Ecto neural progenitor cell (in vitro differentiated cells): Measurements from ENCODE around the gene CLCN2.
"Not testable (repeated sequence)": the region's sequence is repeated elsewhere in the genome, so short reads cannot be mapped to it uniquely, and the experiment has no call there.

Source experiments
- DNase-seq: peaks from one replicate; pipeline ENCODE4 v3.0.0-alpha.2; 2018; ENCODE audit warnings: low spot score

The CLCN2 gene

DNA sequence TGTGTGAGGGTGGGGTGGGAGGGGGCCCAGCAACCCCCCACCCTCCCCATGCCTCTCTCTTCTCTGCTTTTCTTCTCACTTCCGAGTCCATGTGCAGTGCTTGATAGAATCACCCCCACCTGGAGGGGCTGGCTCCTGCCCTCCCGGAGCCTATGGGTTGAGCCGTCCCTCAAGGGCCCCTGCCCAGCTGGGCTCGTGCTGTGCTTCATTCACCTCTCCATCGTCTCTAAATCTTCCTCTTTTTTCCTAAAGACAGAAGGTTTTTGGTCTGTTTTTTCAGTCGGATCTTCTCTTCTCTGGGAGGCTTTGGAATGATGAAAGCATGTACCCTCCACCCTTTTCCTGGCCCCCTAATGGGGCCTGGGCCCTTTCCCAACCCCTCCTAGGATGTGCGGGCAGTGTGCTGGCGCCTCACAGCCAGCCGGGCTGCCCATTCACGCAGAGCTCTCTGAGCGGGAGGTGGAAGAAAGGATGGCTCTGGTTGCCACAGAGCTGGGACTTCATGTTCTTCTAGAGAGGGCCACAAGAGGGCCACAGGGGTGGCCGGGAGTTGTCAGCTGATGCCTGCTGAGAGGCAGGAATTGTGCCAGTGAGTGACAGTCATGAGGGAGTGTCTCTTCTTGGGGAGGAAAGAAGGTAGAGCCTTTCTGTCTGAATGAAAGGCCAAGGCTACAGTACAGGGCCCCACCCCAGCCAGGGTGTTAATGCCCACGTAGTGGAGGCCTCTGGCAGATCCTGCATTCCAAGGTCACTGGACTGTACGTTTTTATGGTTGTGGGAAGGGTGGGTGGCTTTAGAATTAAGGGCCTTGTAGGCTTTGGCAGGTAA lies 15.9 kb downstream of the CLCN2 start:
- DNase-seq, result peak; percentile 75

DNA sequence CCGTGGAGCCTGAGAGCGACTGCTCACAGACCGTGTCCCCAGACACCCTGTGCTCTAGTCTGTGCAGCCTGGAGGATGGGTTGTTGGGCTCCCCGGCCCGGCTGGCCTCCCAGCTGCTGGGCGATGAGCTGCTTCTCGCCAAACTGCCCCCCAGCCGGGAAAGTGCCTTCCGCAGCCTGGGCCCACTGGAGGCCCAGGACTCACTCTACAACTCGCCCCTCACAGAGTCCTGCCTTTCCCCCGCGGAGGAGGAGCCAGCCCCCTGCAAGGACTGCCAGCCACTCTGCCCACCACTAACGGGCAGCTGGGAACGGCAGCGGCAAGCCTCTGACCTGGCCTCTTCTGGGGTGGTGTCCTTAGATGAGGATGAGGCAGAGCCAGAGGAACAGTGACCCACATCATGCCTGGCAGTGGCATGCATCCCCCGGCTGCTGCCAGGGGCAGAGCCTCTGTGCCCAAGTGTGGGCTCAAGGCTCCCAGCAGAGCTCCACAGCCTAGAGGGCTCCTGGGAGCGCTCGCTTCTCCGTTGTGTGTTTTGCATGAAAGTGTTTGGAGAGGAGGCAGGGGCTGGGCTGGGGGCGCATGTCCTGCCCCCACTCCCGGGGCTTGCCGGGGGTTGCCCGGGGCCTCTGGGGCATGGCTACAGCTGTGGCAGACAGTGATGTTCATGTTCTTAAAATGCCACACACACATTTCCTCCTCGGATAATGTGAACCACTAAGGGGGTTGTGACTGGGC lies 16.7 kb downstream of the CLCN2 start:
- no peak for DNase-seq

DNA sequence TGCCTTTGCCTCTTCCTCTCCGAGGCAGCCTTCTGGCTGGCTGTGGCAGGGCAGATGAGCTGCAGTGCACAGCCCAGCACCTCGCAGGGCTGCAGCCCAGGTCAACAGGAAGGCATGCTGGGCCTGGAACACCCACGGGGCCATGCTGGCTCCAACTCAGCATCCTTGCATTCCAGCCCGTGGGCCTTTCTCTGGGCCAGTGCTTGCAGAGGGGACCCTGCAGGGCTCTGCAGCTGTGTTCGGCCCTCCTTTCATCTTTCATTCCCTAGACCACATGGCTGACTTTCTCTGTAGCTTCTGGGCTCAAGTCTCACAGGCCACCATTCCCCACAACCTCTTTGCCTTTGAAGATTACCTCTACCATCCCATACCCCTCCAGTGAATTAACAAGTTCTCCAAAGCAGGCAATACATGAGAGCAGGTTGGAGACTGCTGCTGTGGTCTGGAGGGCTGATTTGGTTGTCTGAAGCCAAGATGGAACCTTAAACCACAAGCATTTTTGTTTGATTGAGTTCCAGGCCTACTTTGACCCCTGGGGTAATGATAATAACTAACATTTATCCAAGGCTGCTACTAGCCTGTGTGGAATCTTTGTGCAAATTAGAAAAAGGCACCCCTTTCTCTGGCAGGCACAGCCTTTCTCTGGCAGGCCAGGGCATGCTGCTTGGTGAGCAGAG lies 18.1 kb downstream of the CLCN2 start:
- DNase-seq, result no peak

DNA sequence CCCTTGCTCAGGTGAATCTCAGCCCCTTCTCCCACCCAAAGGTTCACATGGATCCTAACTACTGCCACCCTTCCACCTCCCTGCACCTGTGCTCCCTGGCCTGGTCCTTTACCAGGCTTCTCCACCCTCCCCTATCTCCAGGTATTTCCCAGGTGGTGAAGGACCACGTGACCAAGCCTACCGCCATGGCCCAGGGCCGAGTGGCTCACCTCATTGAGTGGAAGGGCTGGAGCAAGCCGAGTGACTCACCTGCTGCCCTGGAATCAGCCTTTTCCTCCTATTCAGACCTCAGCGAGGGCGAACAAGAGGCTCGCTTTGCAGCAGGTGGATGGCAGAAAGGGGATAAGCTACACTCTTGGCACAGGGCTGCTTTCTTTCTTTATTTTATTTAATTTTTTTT lies 19.5 kb downstream of the CLCN2 start:
- DNase-seq, result no peak

DNA sequence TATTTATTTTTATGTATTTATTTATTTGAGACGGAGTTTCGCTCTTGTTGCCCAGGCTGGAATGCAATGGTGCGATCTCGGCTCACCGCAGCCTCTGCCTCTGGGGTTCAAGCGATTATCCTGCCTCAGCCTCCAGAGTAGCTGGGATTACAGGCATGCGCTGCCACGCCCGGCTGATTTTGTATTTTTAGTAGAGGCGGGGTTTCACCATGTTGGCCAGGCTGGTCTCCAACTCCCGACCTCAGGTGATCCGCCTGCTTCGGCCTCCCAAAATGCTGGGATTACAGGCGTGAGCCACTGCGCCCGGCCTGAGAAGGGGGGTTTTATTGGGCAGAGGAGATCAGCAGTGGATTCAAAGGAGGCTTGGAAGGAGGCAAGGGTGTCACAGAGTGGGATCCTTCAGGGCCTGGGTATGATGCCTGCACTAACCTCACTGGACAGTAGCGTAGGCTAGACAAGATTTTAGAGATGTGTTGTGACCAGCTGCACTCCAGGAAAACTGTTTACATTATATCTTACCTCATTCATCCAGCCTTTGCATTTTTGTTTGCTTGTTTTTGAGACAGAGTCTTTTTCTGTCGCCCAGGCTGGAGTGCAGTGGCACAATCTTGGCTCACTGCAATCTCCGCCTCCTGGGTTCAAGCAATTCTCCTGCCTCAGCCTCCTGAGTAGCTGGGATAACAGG lies 21.8 kb downstream of the CLCN2 start:
- DNase-seq, result not testable (repeated sequence)

GRCh38 chr3:184339001-184339400 lies 22.4 kb downstream of the CLCN2 start:
- no peak for DNase-seq

- peak; percentile 92 for DNase-seq
These were observed 22.9 kb downstream of the CLCN2 start for GRCh38 chr3:184338511-184338945.

DNA sequence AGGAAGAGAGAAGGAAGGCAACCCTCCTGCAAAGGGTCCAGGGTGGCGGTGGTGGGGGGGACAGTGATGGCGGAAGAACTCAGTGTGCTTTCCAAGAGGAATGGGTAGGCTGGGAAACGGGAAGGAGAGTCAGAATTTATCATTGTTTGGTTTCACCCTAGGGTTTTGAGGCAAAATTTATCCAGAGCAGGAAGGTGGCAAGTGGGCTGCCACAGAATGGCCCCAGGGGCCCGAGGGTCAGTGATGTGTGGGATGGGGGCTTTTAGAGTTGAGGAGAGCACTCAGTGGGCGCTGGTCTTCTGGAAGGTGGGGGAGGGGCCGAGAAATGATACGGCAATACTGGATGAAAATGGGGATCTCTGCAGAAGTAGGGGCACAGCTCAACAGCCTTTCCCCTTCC lies 23.4 kb downstream of the CLCN2 start:
- DNase-seq, result no peak

DNA sequence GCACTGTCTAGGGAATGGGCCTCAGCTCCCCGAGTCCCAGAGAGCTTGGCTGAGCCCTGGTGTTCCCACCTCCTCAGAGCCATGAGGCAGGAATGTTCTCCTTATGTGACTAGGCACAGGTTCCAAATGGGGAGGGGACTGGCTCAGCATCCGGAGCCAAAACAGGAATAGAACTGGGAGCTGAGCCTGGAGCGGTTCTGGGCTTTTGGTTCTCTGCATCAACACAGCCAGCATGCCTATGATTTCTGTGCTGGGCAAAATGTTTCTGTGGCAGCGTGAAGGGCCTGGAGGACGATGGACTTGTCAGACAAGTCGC lies 24.0 kb downstream of the CLCN2 start, which contains the start of gene FAM131A:
Gene FAM131A, plus strand, starts transcription at position 202 of the 316 bp plus-strand sequence. Its CDS starts 31 bp downstream, at position 233.
- no peak for DNase-seq

DNA sequence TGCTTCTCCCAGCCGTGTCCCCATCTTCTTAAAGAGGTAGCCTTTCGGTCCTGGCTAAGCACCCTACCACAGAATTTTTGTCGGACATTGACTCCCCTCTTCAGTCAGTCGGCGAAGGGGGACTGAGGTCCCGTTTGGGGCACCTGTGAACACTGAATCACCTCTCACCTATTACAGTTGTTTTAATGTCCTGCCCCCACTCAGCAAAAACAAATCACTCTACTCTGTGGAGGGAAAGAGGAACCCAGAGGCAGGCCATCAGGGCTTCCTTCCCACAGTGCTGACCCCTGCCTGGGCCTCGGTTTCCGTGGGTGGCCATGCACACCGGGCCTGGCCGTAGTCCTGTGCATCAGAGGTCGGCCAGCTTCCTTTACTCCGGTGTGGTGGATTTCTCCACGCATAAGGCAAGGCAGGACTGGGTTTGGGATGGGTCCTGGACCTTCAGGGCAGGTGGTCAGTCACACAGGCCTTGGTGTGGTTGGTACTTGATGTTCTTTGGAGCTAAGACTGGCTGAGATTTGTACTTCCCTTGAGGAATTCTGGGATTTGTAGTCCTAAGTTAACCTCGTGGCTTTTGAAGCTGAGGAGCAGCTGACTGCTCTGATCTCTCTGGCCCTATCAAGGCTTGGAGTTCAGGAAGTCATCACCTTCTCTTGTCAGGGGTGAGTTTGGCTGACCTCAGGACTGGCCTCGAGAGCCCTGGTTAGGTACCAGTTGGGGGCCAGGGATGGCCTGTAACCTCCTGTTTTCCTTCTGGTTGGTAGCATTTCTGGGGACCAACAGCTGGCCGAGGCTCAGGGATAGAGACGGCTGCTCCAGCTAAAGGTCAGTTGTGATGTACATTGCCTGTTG lies 24.6 kb downstream of the CLCN2 start:
- peak; percentile 61 for DNase-seq

GRCh38 chr3:184335661-184336546 lies 25.5 kb downstream of the CLCN2 start:
- peak; percentile 95 for DNase-seq

DNA sequence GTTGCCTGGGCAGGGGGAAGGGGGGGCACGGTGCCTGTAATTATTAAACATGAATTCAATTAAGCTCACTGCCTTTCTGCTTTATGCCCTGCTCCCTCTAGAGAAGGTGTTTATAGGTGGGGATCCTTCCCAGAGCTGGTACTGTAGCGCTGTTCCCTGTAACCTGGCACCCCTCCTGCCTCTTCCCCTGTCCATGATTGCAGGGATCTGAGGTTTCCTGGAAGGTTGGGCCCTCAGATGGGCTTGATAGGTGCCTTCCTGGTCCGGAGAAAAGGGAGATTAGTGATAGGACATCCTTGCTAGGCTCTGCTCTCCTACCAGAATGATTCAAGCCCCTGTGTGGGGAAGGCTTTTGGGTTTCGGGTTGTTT lies 26.1 kb downstream of the CLCN2 start:
- DNase-seq, result no peak

DNA sequence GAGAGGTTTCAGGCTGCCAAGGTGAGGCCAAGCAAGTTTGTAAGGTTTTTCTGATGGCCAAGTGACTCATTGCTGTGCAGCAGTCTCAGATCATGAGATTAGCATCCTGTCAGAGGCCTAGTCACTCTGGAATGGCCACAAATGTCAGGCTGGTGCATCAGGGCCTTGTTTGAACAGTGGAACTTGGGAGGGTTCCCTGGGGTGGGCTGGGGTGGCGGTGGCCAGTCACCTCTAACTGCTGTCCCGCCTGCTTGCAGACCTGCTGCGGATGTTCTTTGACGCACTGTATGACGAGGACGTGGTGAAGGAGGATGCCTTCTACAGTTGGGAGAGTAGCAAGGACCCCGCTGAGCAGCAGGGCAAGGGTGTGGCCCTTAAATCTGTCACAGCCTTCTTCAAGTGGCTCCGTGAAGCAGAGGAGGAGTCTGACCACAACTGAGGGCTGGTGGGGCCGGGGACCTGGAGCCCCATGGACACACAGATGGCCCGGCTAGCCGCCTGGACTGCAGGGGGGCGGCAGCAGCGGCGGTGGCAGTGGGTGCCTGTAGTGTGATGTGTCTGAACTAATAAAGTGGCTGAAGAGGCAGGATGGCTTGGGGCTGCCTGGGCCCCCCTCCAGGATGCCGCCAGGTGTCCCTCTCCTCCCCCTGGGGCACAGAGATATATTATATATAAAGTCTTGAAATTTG lies 26.8 kb downstream of the CLCN2 start:
- no peak for DNase-seq

DNA sequence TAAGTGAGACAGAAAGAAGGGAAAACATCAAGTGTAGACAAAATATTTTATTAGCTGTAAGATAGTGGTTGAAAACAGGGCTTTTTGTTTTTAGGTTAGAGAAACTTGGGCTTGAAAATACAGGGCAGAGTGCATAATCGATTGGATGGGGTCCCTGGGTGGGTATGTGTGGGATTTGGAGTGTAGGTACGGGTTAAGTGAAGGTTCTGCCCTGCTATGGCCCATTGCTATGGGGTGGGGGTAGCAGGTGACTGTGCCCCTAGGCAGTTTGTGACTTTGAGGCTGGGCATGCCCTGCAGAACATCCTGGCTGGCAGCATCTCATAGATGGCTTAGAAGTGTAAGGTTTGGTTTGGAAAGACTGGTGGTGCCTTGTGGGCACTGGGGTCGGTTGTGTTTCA lies 27.7 kb downstream of the CLCN2 start:
- DNase-seq, result no peak

DNA sequence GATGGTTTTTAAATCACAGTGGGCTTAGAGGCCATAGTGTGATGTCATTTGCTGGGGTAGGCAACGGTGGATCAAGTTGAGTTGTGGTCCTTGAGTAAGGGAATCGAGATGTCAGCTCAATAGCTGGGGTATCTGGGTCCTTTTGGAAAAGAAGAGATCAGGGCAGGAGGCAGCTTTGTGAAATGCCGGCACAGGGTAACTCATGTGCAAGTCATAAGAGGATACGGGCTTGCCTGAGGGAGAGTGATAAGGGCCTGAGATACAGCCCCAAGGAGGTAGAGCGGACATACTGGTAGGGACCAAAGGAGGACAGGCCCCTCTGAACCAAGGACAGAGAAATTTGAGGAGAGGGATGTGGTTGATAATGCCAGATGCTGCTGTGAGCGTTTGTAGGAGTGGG lies 28.2 kb downstream of the CLCN2 start:
- DNase-seq, result no peak

GRCh38 chr3:184332370-184333090 lies 28.9 kb downstream of the CLCN2 start:
- no peak for DNase-seq

- no peak for DNase-seq
These were observed 32.9 kb downstream of the CLCN2 start for GRCh38 chr3:184328516-184328915.

- DNase-seq, result no peak
These were observed 34.2 kb downstream of the CLCN2 start for GRCh38 chr3:184327171-184327570.
